ENCODE data around the gene AK9. TPM values are rescaled to one million over a fixed set of nuclear protein-coding genes. Genes with fewer than 3 reads are reported as not detected.
"Not testable (repeated sequence)": the region's sequence is repeated elsewhere in the genome, so short reads cannot be mapped to it uniquely, and the experiment has no call there.

The AK9 gene
- total RNA-seq, 2 donors from 2014 or later = 10.4 to 12.3 TPM

DNA sequence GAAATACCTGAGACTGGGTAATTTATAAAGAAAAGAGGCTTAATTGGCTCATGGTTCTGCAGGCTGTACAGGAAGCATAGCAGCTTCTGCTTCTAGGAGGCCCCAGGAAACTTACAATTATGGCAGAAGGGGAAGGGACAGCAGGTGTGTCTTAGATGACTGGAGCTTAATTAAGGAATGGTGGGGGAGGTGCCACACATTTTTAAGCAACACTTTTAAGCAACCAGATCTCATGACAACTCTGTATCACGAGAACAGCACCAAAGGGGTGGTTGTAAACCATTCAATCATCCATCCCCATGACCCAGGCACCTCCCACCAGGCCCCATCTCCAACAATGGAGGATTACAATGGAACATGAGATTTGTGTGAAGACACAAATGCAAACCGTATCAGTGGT is 27.0 kb upstream of the AK9 start:
- TF ChIP-seq, protein P1, sequence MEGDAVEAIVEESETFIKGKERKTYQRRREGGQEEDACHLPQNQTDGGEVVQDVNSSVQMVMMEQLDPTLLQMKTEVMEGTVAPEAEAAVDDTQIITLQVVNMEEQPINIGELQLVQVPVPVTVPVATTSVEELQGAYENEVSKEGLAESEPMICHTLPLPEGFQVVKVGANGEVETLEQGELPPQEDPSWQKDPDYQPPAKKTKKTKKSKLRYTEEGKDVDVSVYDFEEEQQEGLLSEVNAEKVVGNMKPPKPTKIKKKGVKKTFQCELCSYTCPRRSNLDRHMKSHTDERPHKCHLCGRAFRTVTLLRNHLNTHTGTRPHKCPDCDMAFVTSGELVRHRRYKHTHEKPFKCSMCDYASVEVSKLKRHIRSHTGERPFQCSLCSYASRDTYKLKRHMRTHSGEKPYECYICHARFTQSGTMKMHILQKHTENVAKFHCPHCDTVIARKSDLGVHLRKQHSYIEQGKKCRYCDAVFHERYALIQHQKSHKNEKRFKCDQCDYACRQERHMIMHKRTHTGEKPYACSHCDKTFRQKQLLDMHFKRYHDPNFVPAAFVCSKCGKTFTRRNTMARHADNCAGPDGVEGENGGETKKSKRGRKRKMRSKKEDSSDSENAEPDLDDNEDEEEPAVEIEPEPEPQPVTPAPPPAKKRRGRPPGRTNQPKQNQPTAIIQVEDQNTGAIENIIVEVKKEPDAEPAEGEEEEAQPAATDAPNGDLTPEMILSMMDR (IDR thresholded peaks at IDR 0.05) = no peak
- Histone ChIP-seq H3K27ac (no peak overlapping the region), H3K4me1 (no peaks in the 10 kb centered on the region), H3K36me3 (peaks cover 7% of the 10 kb centered on the region), H3K9me3 (no peaks in the 10 kb centered on the region), H3K4me3 (no peak overlapping the region), H3K27me3 (no peaks in the 10 kb centered on the region)
- DNase-seq (ENCODE audit: low spot score) = no peak

DNA sequence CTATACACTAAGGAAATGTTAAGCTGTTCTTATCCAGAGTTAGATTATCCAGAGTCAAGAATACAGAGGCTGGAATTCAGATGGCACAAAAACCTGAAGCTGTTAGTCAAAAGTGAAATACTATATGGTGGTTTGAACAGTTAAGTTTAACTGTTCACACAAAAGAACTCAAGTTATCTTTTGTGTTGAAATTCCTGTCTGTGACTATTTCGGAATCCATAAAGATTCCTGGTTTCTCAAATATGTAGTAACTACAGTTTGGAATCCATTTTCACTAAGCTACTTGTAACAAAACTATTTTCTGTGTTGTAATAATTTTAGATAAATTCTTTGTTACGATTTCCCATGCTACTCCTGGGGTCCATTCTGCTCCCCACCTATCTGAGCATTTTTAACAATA is 24.6 kb upstream of the AK9 start:
- H3K4me1 ChIP-seq = no peaks in the 10 kb centered on the region
- TF ChIP-seq, protein P1 (IDR thresholded peaks at IDR 0.05) = no peak

DNA sequence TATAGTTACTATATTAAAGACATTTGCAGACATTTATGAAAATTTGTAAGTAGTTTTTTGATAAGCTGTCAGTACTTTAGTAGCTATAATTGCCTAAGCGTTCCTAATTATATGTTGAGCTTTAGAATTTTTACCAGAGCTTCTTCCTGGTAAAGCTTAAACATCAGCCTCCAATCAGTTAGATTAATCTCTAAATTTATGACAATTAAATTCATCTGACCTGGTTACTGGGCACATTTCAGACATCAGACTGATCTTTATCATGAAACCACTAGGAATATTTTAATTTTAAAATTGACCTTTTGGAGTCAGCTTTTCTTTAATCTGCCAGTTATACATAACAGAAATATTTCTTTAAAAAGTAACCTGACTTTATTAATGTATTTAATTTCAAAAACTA is 23.6 kb upstream of the AK9 start:
- TF ChIP-seq, protein P1 (IDR thresholded peaks at IDR 0.05) = no peak
- Histone ChIP-seq H3K27ac (no peak overlapping the region), H3K4me3 (no peak overlapping the region), H3K4me1 (no peaks in the 10 kb centered on the region), H3K27me3 (no peaks in the 10 kb centered on the region), H3K36me3 (peaks cover 7% of the 10 kb centered on the region), H3K9me3 (no peaks in the 10 kb centered on the region)
- no peak for DNase-seq (ENCODE audit: low spot score)

More for the DNA sequence above, 24.6 kb upstream of the AK9 start:
- H3K9me3 ChIP-seq = no peaks in the 10 kb centered on the region
- no peak overlapping the region for H3K4me3 ChIP-seq
- no peaks in the 10 kb centered on the region for H3K27me3 ChIP-seq
- DNase-seq (ENCODE audit: low spot score) = no peak
- H3K36me3 ChIP-seq = peaks cover 7% of the 10 kb centered on the region
- H3K27ac ChIP-seq = no peak overlapping the region

DNA sequence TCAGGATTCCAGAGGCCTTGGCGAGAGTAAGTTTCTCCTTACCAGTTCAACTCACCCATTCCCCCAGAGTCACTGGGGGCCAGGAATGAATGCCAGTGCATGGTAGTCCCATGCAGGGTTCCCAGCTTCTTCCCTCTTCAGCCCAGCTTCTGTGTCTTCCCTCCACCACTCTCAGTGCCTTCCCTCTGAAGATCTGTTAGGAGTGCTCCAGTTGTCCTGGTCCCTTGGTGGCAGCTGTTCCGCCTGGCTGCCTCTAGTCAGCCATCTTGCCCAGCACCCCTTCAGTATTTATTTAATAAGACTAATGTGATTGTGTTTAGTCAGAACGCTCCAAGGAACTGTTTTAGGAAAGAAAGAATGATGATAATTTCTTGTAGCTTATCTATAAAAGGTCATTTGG is 23.2 kb upstream of the AK9 start:
- no peak overlapping the region for H3K4me3 ChIP-seq
- H3K27me3 ChIP-seq = no peaks in the 10 kb centered on the region
- H3K4me1 ChIP-seq = no peaks in the 10 kb centered on the region
- H3K36me3 ChIP-seq = peaks cover 7% of the 10 kb centered on the region
- DNase-seq (ENCODE audit: low spot score) = no peak
- H3K9me3 ChIP-seq = no peaks in the 10 kb centered on the region
- TF ChIP-seq, protein P1 (IDR thresholded peaks at IDR 0.05) = no peak
- no peak overlapping the region for H3K27ac ChIP-seq

DNA sequence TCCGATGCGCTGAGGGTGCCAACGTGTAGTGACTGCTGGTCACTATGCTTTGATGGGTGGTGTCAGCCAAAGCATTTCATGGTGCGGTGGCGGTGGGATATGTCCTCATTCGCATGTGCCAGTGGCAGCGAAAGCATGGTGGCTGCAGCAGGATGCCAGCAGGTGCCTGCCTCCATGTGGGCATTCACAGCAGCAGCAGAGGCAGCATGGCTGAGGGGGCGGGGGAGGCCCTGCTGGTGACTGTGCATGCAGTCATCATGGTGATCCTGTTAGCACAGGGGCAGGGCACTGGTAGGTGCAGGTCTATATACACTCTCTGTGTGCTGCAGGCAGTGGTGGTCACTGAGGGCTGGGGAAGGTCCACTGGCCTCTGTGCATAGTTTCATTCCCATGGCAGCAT is 22.1 kb upstream of the AK9 start:
- TF ChIP-seq, protein P1 (IDR thresholded peaks at IDR 0.05) = no peak
- Histone ChIP-seq H3K27ac (no peak overlapping the region), H3K9me3 (no peaks in the 10 kb centered on the region), H3K27me3 (no peaks in the 10 kb centered on the region), H3K4me1 (no peaks in the 10 kb centered on the region), H3K4me3 (no peak overlapping the region), H3K36me3 (peaks cover 4% of the 10 kb centered on the region)
- DNase-seq (ENCODE audit: low spot score) = no peak

DNA sequence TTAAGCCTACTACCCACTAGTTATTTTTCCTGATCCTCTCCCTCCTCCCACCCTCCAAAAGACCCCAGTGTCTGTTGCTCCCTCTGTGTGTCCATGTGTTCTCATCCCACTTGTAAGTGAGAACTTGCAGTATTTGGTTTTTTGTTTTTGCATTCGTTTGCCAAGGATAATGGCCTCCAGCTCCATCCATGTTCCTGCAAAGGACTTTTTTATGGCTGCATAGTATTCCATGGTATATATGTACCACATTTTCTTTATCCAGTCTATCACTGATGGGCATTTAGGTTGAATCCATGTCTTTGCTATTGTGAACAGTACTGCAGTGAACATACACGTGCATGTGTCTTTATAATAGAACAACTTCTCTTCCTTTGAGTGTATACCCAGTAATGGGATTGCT is 17.1 kb upstream of the AK9 start:
- not testable (repeated sequence) for H3K4me1 ChIP-seq; H3K36me3 ChIP-seq; H3K27ac ChIP-seq; H3K27me3 ChIP-seq; DNase-seq (ENCODE audit: low spot score); H3K9me3 ChIP-seq; H3K4me3 ChIP-seq
